Measurements from ENCODE around the gene ZNF81. TPM values are rescaled to one million over a fixed set of nuclear protein-coding genes. Genes with fewer than 3 reads are reported as not detected.
"Not testable (repeated sequence)": the region's sequence is repeated elsewhere in the genome, so short reads cannot be mapped to it uniquely, and the experiment has no call there.

The ZNF81 gene
- total RNA-seq, result 1 to 10 TPM; 6.4 to 8.0 TPM

- H3K9me3 Mint-ChIP-seq, result no peaks in the 10 kb centered on the region
- ChIA-PET CTCF (interaction anchor here (1.5 kb wide), 1 partner anchor 190 kb away, joined by 5 read pairs; no protein-coding TSS in a partner anchor), POLR2A (interaction anchor here (0.5 to 2.9 kb wide), 5 partner anchors 10 to 645 kb away, joined by 3 to 10 read pairs (median 5); no protein-coding TSS in a partner anchor)
- peak; percentile 93 for DNase-seq
- peaks cover 14% of the 10 kb centered on the region for H3K36me3 Mint-ChIP-seq (ENCODE audit: low read depth)
- peaks cover 23% of the 10 kb centered on the region for H3K4me1 Mint-ChIP-seq
- peak within 1 kb of the TSS; percentile 88 for H3K27ac Mint-ChIP-seq
- no peaks in the 10 kb centered on the region for H3K27me3 Mint-ChIP-seq
- H3K4me3 Mint-ChIP-seq, result peak within 1 kb of the TSS; percentile 90
These were observed at the start of gene ZNF81 for GRCh38 chrX:47836164-47837072. Gene ZNF81 (plus strand): TSS chrX:47836902. CDS start chrX:47846268, 9,366 bp downstream.

- no peak overlapping the region for H3K4me3 Mint-ChIP-seq
- H3K27me3 Mint-ChIP-seq, result peaks cover 1% of the 10 kb centered on the region
- no peak for DNase-seq
- H3K9me3 Mint-ChIP-seq, result no peaks in the 10 kb centered on the region
- H3K27ac Mint-ChIP-seq, result no peak overlapping the region
- H3K36me3 Mint-ChIP-seq (ENCODE audit: low read depth), result no peaks in the 10 kb centered on the region
- no peaks in the 10 kb centered on the region for H3K4me1 Mint-ChIP-seq
- ChIA-PET CTCF (no interaction called here), POLR2A (no interaction called here)
These were observed 40.2 kb upstream of the ZNF81 start for GRCh38 chrX:47796433-47796906.

DNA sequence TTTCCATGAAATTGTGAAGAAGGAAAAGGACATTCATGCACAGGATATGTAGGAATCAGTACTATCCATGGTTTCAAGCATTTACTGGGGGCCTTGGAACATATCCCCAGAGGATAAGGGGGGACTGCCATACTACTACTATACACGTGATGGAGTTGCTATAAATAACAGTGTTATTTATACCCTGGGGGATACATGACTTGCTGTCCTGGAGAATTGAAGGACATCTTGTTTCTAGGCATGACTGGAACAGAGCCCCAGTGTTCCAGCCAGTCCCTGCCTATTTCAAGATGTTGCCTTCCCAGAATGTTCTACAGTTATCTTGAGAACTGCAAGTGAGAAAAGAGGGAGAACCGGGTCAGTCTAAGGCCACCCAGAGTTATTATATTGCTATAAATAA, 39.6 kb upstream of the ZNF81 start:
- Mint-ChIP-seq H3K4me3 (no peak overlapping the region), H3K27me3 (peaks cover 1% of the 10 kb centered on the region), H3K4me1 (no peaks in the 10 kb centered on the region), H3K9me3 (no peaks in the 10 kb centered on the region), H3K27ac (no peak overlapping the region), H3K36me3 (ENCODE audit: low read depth) (no peaks in the 10 kb centered on the region)
- ChIA-PET CTCF (no interaction called here), POLR2A (no interaction called here)
- DNase-seq, result no peak

DNA sequence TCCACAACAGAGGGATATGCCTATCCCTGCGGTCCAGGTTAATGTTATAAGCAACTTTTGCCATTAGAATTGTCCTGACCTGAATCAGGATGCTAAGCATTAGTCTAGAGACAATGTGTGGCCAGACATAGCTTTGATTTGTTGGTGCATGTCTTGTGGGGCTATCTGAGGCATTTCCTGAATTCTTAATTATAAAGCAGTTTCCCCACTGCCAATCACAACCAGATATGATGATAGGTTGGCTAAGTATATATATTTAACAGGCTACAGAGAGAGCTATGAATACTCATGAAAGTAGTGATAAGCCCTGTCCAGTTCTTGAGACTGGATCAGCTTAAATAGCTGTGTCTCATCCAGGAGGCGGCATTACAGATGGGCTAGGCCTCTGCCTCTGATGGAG, 37.8 kb upstream of the ZNF81 start:
- POLR2A ChIA-PET, result no interaction called here
- H3K4me1 Mint-ChIP-seq, result no peaks in the 10 kb centered on the region
- CTCF ChIA-PET, result no interaction called here
- no peak overlapping the region for H3K4me3 Mint-ChIP-seq
- DNase-seq, result no peak
- no peak overlapping the region for H3K27ac Mint-ChIP-seq
- no peaks in the 10 kb centered on the region for H3K9me3 Mint-ChIP-seq
- no peaks in the 10 kb centered on the region for H3K36me3 Mint-ChIP-seq (ENCODE audit: low read depth)
- H3K27me3 Mint-ChIP-seq, result no peaks in the 10 kb centered on the region

GRCh38 chrX:47802589-47802988, 34.1 kb upstream of the ZNF81 start:
- no peak for DNase-seq
- H3K27ac Mint-ChIP-seq, result no peak overlapping the region
- no peaks in the 10 kb centered on the region for H3K36me3 Mint-ChIP-seq (ENCODE audit: low read depth)
- no peak overlapping the region for H3K4me3 Mint-ChIP-seq
- no peaks in the 10 kb centered on the region for H3K27me3 Mint-ChIP-seq
- H3K9me3 Mint-ChIP-seq, result no peaks in the 10 kb centered on the region
- CTCF ChIA-PET, result no interaction called here
- POLR2A ChIA-PET, result no interaction called here
- H3K4me1 Mint-ChIP-seq, result no peaks in the 10 kb centered on the region

GRCh38 chrX:47803103-47803502, 33.6 kb upstream of the ZNF81 start:
- H3K9me3 Mint-ChIP-seq; H3K27ac Mint-ChIP-seq; DNase-seq; H3K36me3 Mint-ChIP-seq (ENCODE audit: low read depth); H3K4me3 Mint-ChIP-seq; H3K4me1 Mint-ChIP-seq; H3K27me3 Mint-ChIP-seq; CTCF ChIA-PET; POLR2A ChIA-PET: not testable (repeated sequence)

GRCh38 chrX:47804315-47804714, 32.4 kb upstream of the ZNF81 start:
- H3K4me3 Mint-ChIP-seq, result no peak overlapping the region
- no peaks in the 10 kb centered on the region for H3K36me3 Mint-ChIP-seq (ENCODE audit: low read depth)
- CTCF ChIA-PET, result no interaction called here
- no peak overlapping the region for H3K27ac Mint-ChIP-seq
- POLR2A ChIA-PET, result no interaction called here
- no peaks in the 10 kb centered on the region for H3K27me3 Mint-ChIP-seq
- H3K4me1 Mint-ChIP-seq, result no peaks in the 10 kb centered on the region
- H3K9me3 Mint-ChIP-seq, result no peaks in the 10 kb centered on the region
- DNase-seq, result no peak

- H3K9me3 Mint-ChIP-seq; CTCF ChIA-PET; H3K27me3 Mint-ChIP-seq; H3K4me3 Mint-ChIP-seq; DNase-seq; H3K36me3 Mint-ChIP-seq (ENCODE audit: low read depth); POLR2A ChIA-PET; H3K4me1 Mint-ChIP-seq; H3K27ac Mint-ChIP-seq: not testable (repeated sequence)
These were observed 30.9 kb upstream of the ZNF81 start for GRCh38 chrX:47805844-47806243.

GRCh38 chrX:47806415-47807271, 30.1 kb upstream of the ZNF81 start:
- POLR2A ChIA-PET; H3K36me3 Mint-ChIP-seq (ENCODE audit: low read depth); H3K9me3 Mint-ChIP-seq; DNase-seq; H3K27ac Mint-ChIP-seq; CTCF ChIA-PET; H3K4me1 Mint-ChIP-seq; H3K4me3 Mint-ChIP-seq; H3K27me3 Mint-ChIP-seq: not testable (repeated sequence)

DNA sequence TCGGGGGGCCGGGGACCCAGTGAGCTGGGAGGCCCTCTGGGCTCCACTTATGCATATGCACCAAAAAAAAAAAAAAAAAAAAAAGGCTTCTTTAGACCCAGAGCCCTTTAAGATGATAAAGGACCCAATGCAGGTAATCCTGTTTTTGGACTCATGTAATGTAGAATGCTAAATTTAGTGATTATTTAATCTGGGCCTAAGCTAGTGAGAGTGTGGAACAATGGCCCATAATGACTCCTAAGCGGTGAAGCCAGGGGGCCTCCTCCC, 29.5 kb upstream of the ZNF81 start:
- H3K4me1 Mint-ChIP-seq; H3K27me3 Mint-ChIP-seq; H3K9me3 Mint-ChIP-seq; H3K36me3 Mint-ChIP-seq (ENCODE audit: low read depth); CTCF ChIA-PET; POLR2A ChIA-PET; H3K27ac Mint-ChIP-seq; H3K4me3 Mint-ChIP-seq; DNase-seq: not testable (repeated sequence)

DNA sequence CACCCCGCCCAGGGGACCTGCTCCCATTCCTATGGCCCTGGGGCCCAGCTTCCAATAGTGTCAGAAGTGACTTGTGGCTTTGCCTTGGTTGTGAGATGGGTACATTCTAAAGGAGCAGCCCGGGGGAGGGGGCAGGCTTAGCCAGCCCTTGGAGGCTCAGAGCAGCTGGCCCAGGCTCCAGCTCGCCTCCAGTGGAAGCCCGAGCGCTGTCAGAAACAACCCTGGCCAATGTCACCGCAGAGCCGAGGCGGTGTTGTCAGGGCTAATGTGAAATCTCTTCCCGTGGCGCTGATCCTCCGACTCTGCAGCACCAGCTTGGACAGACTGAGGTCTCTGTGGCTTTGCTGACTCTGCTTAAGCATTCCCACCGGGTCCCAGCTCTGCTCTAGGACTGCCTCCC, 29.2 kb upstream of the ZNF81 start:
- ChIA-PET POLR2A (no interaction called here), CTCF (no interaction called here)
- no peaks in the 10 kb centered on the region for H3K4me1 Mint-ChIP-seq
- H3K9me3 Mint-ChIP-seq, result no peaks in the 10 kb centered on the region
- DNase-seq, result no peak
- H3K4me3 Mint-ChIP-seq, result no peak overlapping the region
- H3K27ac Mint-ChIP-seq, result no peak overlapping the region
- H3K36me3 Mint-ChIP-seq (ENCODE audit: low read depth), result no peaks in the 10 kb centered on the region
- H3K27me3 Mint-ChIP-seq, result no peaks in the 10 kb centered on the region

- no peaks in the 10 kb centered on the region for H3K27me3 Mint-ChIP-seq
- no peaks in the 10 kb centered on the region for H3K4me1 Mint-ChIP-seq
- ChIA-PET CTCF (no interaction called here), POLR2A (no interaction called here)
- no peaks in the 10 kb centered on the region for H3K36me3 Mint-ChIP-seq (ENCODE audit: low read depth)
- DNase-seq, result no peak
- no peaks in the 10 kb centered on the region for H3K9me3 Mint-ChIP-seq
- no peak overlapping the region for H3K27ac Mint-ChIP-seq
- H3K4me3 Mint-ChIP-seq, result no peak overlapping the region
These were observed 27.6 kb upstream of the ZNF81 start for GRCh38 chrX:47808904-47809788.

- H3K9me3 Mint-ChIP-seq, result peaks cover 2% of the 10 kb centered on the region
These were observed 21.9 kb upstream of the ZNF81 start for GRCh38 chrX:47814851-47815250.

More at GRCh38 chrX:47814851-47815250, 21.9 kb upstream of the ZNF81 start:
- H3K27me3 Mint-ChIP-seq, result no peaks in the 10 kb centered on the region
- DNase-seq, result no peak
- ChIA-PET POLR2A (interaction anchor here (0.6 kb wide), 2 partner anchors 8 to 232 kb away, joined by 3 read pairs; no protein-coding TSS in a partner anchor), CTCF (no interaction called here)
- no peak overlapping the region for H3K27ac Mint-ChIP-seq
- peaks cover 2% of the 10 kb centered on the region for H3K36me3 Mint-ChIP-seq (ENCODE audit: low read depth)
- peaks cover 3% of the 10 kb centered on the region for H3K4me1 Mint-ChIP-seq
- H3K4me3 Mint-ChIP-seq, result no peak overlapping the region

All from activated CD4-positive, alpha-beta memory T cell treated with anti-CD3 and anti-CD28 coated beads, Interleukin-2, amount 10 ng/mL, durations not matched to agents 7 days and 5 days (primary cell).